HepG2 (cell line): Measurements from ENCODE around the gene FGFR3. TPM values are rescaled to one million over a fixed set of nuclear protein-coding genes. Genes with fewer than 3 reads are reported as not detected.

Experiments
- ARID2 ChIP-seq: sonication (generic); formaldehyde crosslinking; IDR thresholded peaks from 2 replicates; pipeline ENCODE4 v1.8.1; 2022; ENCODE audit warnings: mild to moderate bottlenecking, missing genetic modification reagents, borderline replicate concordance
- BCL6 ChIP-seq: IDR thresholded peaks from 2 replicates; pipeline ENCODE4 v1.6.1; 2016; ENCODE audit warnings: missing genetic modification reagents, missing compliant biosample characterization
- GMEB1 ChIP-seq: sonication (generic); formaldehyde crosslinking; IDR thresholded peaks from 2 replicates; pipeline ENCODE4 v1.5.1; 2020; ENCODE audit warnings: missing genetic modification reagents, mild to moderate bottlenecking, borderline replicate concordance
- HNF4G ChIP-seq, 2 experiments: sonication (generic) in 1 of 2; formaldehyde crosslinking in 1 of 2; IDR thresholded peaks; 2 replicates each; pipeline versions ENCODE4 v1.4.0 to v1.6.1; 2011 to 2020; ENCODE audit warnings: borderline replicate concordance in 2 of 2, low read depth in 2 of 2, mild to moderate bottlenecking in 2 of 2, low read length in 1 of 2, missing genetic modification reagents in 1 of 2, moderate library complexity in 1 of 2
- KAT8 ChIP-seq: IDR thresholded peaks from 2 replicates; pipeline ENCODE4 v1.6.1; 2016; ENCODE audit warnings: missing genetic modification reagents, missing compliant biosample characterization
- KDM3A ChIP-seq: IDR thresholded peaks from 2 replicates; pipeline ENCODE4 v1.6.1; 2018; ENCODE audit warnings: low read depth, missing compliant biosample characterization
- KDM5B ChIP-seq: sonication (generic); formaldehyde crosslinking; IDR thresholded peaks from 2 replicates; pipeline ENCODE4 v1.4.0; 2020; ENCODE audit warnings: missing genetic modification reagents, mild to moderate bottlenecking, borderline replicate concordance
- MYC ChIP-seq: sonication (generic); formaldehyde crosslinking; IDR thresholded peaks from 2 replicates; pipeline ENCODE4 v1.9.0; 2021; ENCODE audit warnings: missing genetic modification reagents, borderline replicate concordance
- RARA ChIP-seq: IDR thresholded peaks from 2 replicates; pipeline ENCODE4 v1.6.1; 2016; ENCODE audit warnings: missing genetic modification reagents, missing compliant biosample characterization
- RXRB ChIP-seq: IDR thresholded peaks from 2 replicates; pipeline ENCODE4 v1.6.1; 2016; ENCODE audit warnings: borderline replicate concordance, missing genetic modification reagents, missing compliant biosample characterization
- SNAPC4 ChIP-seq: sonication (generic); formaldehyde crosslinking; IDR thresholded peaks from 2 replicates; pipeline ENCODE4 v1.4.0; 2020; ENCODE audit warnings: mild to moderate bottlenecking, missing genetic modification reagents
- TFDP2 ChIP-seq: sonication (generic); formaldehyde crosslinking; IDR thresholded peaks from 2 replicates; pipeline ENCODE4 v1.4.0; 2020; ENCODE audit warnings: missing genetic modification reagents
- THAP11 ChIP-seq: IDR thresholded peaks from 2 replicates; pipeline ENCODE4 v1.6.1; 2016; ENCODE audit warnings: missing biosample characterization, missing genetic modification reagents
- ZNF160 ChIP-seq: sonication (generic); formaldehyde crosslinking; IDR thresholded peaks from 2 replicates; pipeline ENCODE4 v1.8.0; 2022; ENCODE audit warnings: mild to moderate bottlenecking, inconsistent platforms, missing genetic modification reagents
- ZNF574 ChIP-seq: sonication (generic); formaldehyde crosslinking; IDR thresholded peaks from 2 replicates; pipeline ENCODE4 v1.4.0; 2020; ENCODE audit warnings: missing genetic modification reagents
- ZNF629 ChIP-seq: sonication (generic); formaldehyde crosslinking; conservative IDR thresholded peaks from 2 replicates; pipeline ENCODE4 v1.5.0; 2020; ENCODE audit warnings: missing genetic modification reagents
- ZSCAN21 ChIP-seq: sonication (generic); formaldehyde crosslinking; IDR thresholded peaks from 2 replicates; pipeline ENCODE4 v1.8.0; 2022; ENCODE audit warnings: mild to moderate bottlenecking, missing genetic modification reagents, moderate library complexity, borderline replicate concordance
- polyA plus RNA-seq, 8 experiments: library from polyadenylated mRNA; depleted of rRNA in 3 of 8; stranded (reverse) in 7 of 8; unstranded in 1 of 8; fragments of >200 nt; fragmentation: Illumina TruSeq in 4 of 8; extraction: Trizol in 4 of 8; gene quantifications; 2 replicates each; pipeline versions ENCODE4 v1.2.1 to v1.2.3, GENCODE V29; 2011 to 2016; ENCODE audit warnings: low read depth in 4 of 8, missing spikeins in 1 of 8, mixed read lengths in 1 of 8; ENCODE audit not compliant: insufficient read depth in 1 of 8
- total RNA-seq, 5 experiments: library from RNA; depleted of rRNA; stranded (reverse); fragments of >200 nt; fragmentation: Illumina TruSeq; extraction: Trizol; gene quantifications; 2 replicates each; pipeline ENCODE4 v1.2.3, GENCODE V29; 2016; ENCODE audit warnings: low read depth in 1 of 5

Gene FGFR3
- total and polyA plus RNA-seq, 2 of the 13 experiments (the other 11 are each of a cell fraction or from before 2014, with no cell fraction given): 103 to 109 TPM

- TF ChIP-seq ZNF574 (CRISPR knock-in tag) (peak; percentile 78), RARA (CRISPR knock-in tag) (peak; percentile 62), ARID2 (CRISPR knock-in tag) (0 out of 2 replicates have a peak, but pooled peaks have one; percentile 30), GMEB1 (CRISPR knock-in tag) (peak; percentile 39; the same call in 1 of the 2 replicates), ZSCAN21 (CRISPR knock-in tag) (peak; percentile 79; the same call in 1 of the 2 replicates), KDM3A (CRISPR knock-in tag) (0 out of 2 replicates have a peak, but pooled peaks have one; percentile 42), BCL6 (CRISPR knock-in tag) (peak; percentile 45), ZNF160 (CRISPR knock-in tag) (0 out of 2 replicates have a peak, but pooled peaks have one; percentile 19), THAP11 (CRISPR knock-in tag) (peak; percentile 49; the same call in 1 of the 2 replicates), TFDP2 (peak; percentile 60), ZNF629 (CRISPR knock-in tag) (0 out of 2 replicates have a peak, but pooled peaks have one; percentile 15), KAT8 (peak; percentile 49), SNAPC4 (CRISPR knock-in tag) (peak; percentile 68; the same call in 1 of the 2 replicates), RXRB (CRISPR knock-in tag) (peak; percentile 87; the same call in 1 of the 2 replicates), KDM5B (peak; percentile 83; the same call in 1 of the 2 replicates), HNF4G (IDR thresholded peaks at IDR 0.05; ENCODE audit: borderline replicate concordance, low read depth, low read length) (no peak; the same call in 1 of the 2 replicates), HNF4G (CRISPR knock-in tag; IDR thresholded peaks at IDR 0.05; ENCODE audit: borderline replicate concordance, low read depth) (peak; percentile 81; the same call in 1 of the 2 replicates), MYC (peak; percentile 85)
These were observed 16.5 kb upstream of the FGFR3 start (continued) for GRCh38 chr4:1776521-1777161.
